Activated naive CD4-positive, alpha-beta T cell treated with Interleukin-2 at 50 U/mL for 16 hours (primary cell): ENCODE measurements around the gene SH3PXD2A.

ENCODE experiments used
- DNase-seq: peaks from one replicate; pipeline ENCODE4 v3.0.0-alpha.2; 2020

Gene SH3PXD2A

DNA sequence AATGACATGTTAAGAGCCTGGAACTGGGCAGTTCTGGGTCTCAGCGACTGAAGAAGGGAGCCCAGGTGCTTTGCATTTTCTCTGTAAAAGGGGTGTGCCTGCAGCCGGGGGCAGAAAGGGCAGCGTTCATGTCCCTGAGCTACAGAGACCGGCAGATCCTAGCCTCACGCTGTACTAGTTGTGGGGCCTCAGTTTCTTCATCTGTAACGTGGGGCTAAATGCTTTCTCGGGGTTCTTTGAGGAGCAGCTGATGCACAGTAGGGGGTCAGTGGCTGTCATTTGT is 282.2 kb downstream of the SH3PXD2A start:
- DNase-seq = no peak

DNA sequence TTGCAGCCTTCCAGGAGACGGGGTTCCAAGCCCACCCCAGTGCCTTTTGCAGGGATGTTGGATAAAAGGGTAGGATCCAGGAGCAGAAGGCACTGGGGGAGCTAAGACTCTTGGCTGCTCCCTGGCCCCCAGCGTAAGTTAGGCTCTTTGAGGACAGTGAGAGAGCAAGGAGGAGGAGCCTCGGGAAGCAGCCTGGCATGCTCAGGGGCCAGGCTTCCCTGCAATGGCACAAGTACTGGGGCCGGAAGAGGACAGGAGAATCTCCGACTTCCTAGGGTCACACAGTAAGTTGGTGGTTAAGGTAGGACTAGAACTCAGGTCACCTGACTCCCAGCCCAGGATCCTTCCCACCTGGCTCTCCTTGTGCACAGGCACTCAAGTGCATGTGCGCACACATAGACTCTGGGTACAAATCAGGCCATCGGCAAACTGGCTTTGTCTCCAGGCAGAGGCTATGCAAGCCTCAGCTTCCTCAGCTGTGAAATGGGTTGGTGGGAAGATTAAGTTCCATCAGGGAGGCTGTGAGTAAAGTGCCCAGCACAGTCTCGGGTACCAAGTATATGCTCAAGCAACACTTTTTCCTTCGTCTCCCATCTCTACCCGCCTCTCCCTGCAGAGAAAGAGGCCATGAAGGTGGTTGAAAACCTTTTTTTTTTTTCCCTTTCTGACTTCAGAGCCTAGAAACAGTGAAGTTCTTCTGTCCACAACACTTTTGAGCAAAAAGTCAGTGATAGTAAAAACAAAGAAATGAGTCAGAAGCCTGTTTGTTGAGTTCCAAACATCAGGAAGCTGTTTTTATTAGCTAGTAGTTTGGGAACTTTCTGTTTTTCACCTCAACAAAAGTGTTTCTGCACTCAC is 282.8 kb downstream of the SH3PXD2A start:
- DNase-seq = no peak

DNA sequence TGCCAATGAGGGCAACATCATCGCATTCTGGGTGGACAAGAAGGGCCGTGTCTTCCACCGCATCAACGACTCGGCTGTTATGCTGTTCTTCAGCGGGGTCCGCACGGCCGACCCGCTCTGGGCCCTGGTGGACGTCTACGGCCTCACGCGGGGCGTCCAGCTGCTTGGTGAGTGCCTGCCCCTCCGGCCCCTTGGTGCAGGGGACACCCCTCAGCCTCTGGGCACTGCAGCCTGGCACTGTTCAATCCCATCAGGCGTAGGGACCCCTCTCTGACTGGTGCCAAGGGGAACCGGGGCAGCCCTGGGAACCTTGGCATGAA is 283.8 kb downstream of the SH3PXD2A start:
- DNase-seq = no peak

DNA sequence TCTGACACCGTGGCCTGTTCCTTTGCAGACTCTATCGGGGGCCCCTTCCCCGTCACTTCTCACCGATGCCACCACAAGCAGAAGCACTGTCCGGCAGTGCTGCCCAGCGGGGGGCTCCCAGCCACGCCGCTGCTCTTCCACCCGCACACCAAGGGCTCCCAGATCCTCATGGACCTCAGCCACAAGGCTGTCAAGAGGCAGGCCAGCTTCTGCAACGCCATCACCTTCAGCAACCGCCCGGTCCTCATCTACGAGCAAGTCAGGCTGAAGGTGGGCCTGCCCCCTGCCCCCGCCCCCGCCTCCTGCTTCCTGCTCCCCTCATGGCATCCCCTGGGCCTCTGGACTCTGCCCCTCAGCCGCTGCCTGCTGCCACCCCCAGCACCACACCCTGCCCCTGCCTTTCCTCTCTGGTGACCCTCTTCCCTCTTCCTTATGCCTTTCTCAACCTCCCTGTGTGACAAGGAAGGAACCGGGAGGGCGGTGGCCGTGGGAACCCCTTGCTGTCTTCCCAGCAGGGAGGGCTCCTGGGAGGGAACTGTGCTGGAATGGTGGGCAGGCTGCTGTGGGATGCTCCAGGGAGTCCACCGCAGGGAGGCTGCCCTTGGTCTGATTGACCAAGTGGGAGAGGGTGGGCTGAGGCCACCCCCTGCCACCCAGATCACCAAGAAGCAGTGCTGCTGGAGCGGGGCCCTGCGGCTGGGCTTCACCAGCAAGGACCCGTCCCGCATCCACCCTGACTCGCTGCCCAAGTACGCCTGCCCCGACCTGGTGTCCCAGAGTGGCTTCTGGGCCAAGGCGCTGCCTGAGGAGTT is 284.3 kb downstream of the SH3PXD2A start:
- no peak for DNase-seq

DNA sequence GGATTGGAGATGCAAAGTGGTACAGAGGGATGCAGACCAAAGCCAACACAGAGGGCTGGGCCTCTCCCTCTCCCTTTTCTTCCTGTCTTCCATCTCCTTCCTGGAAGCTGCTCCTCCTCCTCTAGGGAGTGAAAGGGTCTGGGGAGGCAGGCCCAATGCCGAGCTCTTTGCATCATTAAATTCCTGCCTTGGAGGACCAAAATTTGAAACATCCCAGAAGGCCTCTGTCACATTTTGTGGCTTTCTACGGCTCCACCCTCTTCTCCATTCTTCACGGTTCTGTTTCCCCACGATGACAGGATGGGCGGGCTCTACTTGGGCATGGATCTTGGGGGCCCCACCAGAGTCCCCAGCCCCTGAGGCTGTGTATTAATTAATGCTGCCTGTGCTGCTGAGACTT is 285.5 kb downstream of the SH3PXD2A start:
- DNase-seq = no peak

DNA sequence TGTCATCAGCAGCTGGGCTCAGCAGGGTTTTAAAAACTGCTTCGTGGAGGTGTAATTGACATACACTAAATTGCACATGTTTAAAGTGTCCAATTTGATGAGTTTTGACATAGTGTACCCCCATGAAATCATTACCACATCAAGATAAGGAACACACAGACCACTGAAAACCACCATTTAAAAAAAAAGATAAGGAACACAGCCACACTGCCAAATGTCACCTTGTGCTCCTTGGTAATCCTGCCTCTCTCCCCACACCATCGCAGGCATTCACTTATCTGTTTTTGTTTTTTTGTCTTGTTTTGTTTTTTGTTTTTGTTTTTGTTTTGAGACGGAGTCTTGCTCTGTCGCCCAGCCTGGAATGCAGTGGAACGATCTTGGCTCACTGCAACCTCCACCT is 286.9 kb downstream of the SH3PXD2A start:
- DNase-seq = no peak

DNA sequence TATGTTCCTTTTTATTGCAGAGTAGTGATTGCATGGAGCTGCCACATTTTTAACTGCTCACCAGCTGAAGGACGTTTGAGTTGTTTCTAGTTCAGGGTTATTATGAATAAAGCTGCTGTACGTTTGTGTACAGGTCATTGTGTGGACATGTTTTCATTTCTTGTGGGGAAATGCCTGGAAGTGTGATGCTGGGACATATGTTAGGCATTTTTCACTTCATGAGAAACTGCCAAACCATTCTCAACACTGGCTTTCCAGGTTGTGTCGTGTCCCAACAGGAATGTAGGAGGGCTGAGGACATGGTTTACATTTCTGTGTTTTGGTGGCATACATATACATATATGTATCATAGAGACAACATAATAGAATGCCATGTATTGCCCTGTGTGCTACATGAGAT is 288.8 kb downstream of the SH3PXD2A start:
- no peak for DNase-seq

DNA sequence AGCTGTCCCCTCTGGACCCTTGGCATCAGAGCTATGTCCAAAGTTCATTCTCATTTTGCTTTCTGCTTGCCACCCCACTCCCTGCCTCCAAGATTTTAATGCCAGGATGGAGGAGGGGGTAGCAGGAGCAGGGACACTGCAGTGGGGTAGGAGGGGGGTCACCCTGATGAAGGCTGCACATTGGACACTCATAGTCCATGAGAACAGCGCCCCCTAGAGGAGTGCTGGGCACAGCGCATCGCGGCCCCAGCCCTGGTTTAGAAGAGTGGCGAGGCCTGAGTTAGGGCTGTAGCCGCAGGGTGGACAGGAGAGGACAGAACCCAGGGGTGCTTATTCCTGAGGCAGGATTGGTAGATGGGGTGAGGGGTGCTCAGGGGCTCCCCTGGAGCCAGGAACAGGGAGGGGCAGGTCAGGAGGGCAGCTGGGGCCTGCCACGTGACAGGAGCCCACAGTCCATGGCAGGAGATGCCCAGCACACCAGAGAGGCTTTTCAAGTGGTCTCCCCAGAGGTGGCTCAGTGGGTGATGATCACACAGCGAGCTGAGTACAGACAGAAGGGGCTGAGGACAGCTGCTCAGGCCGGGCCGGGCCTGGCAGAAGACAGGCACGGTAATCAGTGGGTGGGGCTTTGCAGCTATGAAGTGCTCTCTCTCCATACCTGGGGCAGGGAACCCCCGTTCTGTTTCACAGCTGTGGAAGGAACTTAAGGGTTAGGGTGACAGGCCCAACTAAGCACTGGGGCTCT is 290.4 kb downstream of the SH3PXD2A start:
- DNase-seq = peak; percentile 38

DNA sequence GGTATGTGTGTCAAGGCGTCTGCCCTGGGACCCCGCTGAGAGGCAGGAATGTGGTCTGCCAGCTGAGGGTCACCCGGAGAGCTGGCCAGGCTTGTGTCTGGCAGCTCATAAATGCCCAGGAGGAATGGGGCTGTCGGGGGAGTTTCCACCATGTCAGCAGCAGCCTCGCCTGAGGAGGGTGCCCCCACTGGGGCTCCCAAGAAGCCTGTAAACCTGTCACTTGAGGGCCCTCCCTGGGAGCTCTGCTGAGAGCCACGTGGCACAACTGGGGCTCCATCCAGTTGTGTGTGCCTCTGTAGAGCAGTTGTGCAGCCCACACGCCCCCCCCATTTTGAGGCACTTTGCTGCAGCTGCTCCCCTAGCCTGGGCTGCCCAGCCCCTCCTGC is 291.3 kb downstream of the SH3PXD2A start:
- DNase-seq = no peak

DNA sequence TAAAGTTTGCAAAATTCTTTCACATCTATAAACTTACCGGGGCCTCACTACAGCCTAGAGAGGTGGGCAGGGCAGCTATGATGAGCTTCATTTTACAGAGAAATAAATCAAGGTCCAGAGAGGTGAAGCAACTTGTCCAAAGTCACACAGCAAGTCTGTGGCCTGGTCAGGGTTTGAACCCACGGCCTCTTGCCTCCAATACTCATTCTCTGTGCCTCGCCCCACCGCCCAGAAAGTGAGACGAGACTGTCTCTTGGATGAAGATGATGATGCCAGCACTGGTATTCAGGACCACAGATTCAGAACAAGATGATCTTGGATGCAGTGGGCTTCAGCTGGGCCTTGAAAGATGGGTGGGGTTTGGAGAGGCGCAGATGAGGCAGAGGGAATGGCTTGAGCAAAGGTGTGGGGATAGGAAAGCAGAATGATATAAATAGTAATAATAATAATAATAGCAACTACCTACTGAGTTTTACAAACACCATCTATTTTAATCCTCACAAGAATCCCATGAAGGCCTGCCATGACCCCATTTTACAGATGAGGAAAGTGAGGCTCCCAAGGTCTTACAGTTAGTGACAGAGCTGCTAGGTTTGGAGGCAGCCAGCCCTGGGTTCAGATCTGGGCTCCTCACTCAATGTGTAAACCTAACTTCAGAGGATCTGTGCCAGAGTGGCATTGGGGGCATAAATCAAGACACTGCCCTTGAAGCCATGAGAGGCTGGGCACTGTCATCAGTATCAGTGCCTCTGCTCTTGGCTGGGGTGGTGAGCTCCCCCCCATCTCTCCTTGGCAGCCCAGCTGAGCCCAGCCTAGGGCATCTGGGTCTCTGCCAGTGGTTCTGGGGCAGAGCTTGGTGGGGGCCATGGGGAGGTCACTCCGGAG is 291.9 kb downstream of the SH3PXD2A start:
- no peak for DNase-seq

DNA sequence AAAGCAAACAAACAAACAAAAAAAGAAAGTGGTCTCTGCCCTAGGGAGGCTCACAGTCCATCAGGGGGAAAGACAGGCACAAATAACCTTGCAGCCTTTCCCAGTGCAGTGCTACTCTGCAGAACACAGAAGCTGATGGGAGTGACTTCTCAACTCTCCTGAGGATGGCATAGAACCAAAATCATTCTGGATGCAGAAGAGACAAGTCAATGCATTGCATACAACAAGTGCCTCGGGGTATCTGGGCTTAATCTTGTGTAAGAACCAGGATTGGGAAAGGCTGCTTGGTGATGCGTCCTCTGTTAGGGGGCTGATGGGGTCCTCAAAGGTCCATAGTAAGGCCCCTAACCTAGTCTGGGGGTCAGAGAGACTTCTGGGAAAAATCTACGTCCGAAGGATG is 293.0 kb downstream of the SH3PXD2A start:
- DNase-seq = no peak

DNA sequence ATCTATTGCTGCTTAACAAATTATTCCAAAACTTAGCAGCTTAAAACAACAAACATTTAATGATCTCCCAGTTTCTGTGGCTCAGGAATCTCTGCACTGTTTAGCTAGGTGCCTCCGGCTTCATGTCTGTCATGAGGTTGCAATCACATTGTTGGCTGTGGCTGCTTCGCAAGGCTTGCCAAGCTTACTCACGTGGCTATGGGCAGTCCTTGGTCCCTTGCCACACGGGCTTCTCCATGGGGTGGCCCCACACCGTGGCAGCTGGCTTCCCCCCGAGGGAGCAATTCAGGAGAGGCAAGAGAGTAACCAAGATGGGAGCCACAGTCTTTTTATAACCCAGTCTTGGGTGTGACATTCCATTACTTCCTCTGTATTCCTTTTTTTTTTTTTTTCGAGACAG is 294.5 kb downstream of the SH3PXD2A start:
- DNase-seq = no peak

DNA sequence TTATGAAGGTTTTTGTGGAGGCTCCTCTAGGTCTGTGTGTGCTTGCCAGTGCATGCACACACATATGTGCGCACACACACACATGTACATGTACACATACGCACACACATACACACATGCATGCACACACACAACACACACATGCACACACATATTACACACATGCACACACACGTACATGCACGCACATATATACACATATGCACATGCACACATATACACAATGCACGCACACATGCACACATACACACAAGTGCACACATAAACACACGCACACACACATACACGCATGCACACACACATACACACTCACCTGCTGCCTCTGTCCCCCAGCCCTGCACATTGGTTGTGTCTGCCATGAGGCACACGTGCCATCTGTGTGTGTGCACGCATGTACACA is 295.6 kb downstream of the SH3PXD2A start:
- DNase-seq = no peak

DNA sequence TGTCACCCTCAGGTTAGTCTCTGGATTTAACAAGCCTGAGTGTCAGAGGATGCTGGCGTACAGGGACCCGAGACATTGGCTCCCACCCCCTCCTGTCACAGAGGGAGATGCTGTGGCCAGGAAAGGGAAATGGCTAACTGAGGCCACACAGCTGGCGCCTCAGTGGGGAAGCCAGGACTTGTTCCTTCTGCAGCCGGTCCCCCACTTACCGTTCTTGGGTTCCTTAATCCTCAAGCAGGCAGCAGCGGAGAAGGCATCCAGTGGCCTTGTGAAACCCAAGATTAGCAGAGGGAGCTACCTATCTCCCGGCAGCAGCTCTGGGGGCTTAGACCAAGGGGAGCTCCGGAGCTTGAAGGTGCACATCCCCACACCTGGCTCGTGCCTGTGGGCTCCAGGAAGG is 296.5 kb downstream of the SH3PXD2A start:
- no peak for DNase-seq

DNA sequence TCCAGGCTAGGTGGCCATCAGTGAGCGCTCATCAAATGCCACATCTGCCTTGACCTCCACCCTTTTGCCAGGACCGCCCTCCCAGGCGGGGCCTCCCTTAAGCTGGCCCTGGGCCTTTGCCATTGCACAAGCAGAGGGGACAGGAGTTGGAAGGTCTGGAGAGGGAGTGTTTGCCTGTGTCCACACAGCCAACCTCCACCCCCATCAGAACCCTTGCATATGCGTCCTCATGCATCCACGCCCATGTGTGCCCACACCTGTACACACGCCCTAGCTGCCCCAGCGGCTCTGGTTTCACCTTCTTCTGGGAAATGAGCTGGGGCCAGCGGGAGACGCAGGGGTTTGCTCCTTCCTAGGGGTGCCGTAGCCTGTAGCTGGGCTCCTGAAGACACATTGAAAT is 297.9 kb downstream of the SH3PXD2A start:
- no peak for DNase-seq

DNA sequence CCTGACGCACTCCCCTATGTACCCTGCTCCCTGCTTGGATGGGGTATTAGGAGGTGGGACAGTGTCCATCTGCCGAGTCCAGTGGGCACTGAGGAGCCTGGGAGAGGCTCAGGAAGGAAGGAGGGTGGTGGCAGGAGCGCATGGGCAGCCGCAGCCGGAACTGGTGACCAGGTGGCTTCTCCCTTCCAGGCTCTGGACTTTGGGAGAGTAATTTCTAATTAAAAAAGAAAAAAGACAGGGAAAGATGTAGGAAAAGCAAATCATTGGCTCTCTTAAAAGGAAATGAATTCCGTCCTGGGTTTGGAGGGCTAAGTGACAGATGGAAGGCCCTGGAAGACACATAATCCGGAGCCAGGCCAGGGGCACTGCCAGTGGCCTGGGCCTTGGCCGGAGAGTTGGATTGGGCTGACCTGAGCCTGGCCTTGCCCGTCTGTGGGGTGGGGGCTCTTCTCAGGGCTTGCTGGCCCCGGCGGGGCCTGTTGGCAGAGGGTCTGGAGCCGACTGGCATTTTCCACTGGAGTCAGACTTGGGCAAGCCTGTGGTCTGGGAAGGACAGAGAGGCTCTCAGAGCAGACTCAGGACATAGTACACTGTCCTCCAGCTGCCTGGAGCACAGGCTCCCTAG is 298.9 kb downstream of the SH3PXD2A start:
- no peak for DNase-seq

DNA sequence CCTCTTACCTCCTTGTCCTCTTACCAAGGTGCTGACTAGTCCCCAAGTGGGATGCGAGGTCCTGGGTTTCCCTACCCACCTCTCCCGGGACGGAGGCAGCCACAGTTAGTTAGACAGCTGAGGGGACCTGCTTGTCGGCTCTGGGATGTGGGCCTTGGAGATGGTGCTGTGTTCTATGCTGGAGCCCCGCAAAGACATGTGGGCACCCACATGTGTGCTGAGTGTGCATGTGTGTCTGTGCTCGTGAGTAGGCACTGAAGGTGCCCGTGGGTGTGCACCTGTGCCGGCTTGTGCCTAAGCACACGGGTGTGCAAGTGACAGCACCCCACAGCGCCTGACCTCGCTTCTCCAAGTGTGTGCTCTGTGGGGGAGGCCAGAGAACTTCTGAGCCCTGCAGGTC is 299.7 kb downstream of the SH3PXD2A start:
- DNase-seq = no peak

DNA sequence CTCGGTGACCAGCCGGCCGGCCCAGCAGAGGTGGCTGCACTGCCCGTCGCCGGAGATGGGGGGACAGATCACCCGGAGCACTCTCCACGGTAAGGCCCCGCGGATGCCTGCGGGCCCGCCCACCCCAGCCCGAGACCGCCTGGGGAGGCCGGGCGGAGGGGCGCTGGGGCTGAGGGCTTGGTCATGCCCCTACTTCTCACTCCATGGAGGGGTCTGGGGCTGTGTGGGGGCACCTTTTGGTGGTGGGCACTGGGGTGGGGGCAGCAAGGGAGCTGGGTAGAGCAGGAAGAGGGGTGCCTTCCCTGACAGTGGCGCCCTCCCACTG is 300.1 kb downstream of the SH3PXD2A start:
- DNase-seq = no peak

DNA sequence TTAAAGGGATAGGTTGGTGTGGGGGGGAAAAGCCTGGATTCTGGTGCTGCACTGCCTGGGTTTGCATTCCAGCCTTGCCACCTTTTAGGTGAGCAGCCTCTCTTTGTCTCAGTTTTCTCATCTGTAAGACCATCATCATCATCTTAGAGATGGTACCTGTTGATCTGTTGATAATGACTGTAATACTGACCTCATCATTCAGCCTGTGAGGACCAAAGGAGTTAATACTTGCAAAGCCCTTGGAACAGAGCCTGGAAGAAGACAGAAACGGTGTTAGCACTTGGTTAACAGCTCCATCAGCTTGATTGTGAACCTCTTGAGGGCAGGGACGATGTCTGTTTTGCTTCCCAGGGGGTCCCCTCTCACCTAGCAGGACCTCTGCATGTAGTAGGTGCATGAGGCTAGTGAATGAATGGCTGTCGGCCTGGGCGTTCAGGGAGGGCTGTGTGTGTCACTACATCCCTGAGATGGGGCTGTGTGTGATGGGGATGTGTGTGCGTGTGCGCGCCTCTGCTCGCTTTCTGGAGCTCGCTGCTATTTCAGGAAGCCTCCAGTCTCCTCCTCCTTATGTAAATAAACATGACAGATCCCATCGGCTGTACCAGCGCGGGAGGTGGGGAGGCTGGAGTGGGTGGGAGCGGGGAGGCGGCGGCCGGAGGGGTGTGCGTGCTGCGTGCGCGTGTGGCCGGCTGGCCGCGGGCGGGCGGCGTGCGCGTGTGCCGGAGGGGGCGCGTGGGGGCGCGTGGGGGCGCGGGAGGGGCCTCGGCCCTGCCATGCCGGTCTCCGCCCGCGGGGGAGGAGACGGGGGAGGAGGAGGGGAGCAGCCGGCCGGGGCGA is 300.7 kb downstream of the SH3PXD2A start:
- DNase-seq = peak; percentile 12

DNA sequence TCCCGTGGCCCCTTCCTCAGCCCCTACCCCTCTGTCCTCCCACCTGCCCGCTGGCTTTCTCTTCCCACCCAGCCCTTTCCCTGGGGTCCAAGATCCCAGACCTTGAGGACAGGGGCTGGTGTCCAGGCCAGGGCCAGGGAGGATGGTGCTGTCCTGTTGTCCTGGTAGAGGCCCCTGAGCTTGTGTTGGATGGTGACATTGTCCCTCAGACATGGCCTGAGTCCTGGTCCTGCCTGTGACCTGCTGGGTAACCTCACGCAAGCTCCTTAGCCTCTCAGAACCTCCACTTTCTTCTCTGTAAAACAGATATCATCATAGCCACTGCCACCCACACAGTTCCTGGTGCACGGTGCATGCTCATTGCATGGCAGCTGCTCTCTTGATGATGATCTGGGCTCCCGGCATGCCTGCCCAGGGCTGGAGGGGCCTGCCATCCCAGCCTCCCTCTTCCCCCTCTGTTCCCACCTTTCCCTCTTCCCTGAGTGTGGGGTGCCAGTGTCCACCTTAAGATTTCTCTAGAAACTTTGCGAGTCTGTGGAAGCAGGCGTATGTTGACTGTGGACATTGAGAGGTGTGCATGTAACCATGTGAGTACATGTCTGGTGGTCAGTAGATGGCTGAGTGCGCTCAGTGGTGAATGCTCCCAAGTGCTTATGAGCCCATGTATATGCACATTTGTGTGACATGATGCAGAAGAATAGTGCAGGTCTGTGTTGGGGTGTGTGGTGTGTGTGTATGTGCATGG is 301.5 kb downstream of the SH3PXD2A start:
- DNase-seq = peak; percentile 32
